ENCODE results near the gene TEAD2. TPM values are rescaled to one million over a fixed set of nuclear protein-coding genes. Genes with fewer than 3 reads are reported as not detected.
"Not testable (repeated sequence)": the region's sequence is repeated elsewhere in the genome, so short reads cannot be mapped to it uniquely, and the experiment has no call there.

Gene TEAD2
- total and polyA plus RNA-seq, 2 donors (not counting 1 experiment from before 2014, with no cell fraction given): 5.8 to 12.0 TPM

- Histone ChIP-seq H3K36me3 (replicated peaks in 1 of 2; ENCODE audit: control extremely low read depth in 1 of 2, control insufficient read depth in 1 of 2, extremely low read depth in 1 of 2, insufficient read depth in 2 of 2, low read length in 1 of 2) (no peaks in the 10 kb centered on the region), H3K4me2 (replicated peaks; ENCODE audit: low read depth, low read length, poor library complexity, severe bottlenecking) (peak overlapping the region; percentile 74), H3K27me3 (replicated peaks in 1 of 4; ENCODE audit: control extremely low read depth in 1 of 4, control insufficient read depth in 3 of 4, insufficient read depth in 4 of 4, low read length in 3 of 4) (no peaks in the 10 kb centered on the region), H3K9ac (ENCODE audit: low read length) (peak overlapping the region; percentile 45), H3K79me2 (ENCODE audit: control insufficient read depth, insufficient read depth, low read length) (peaks cover 14% of the 10 kb centered on the region), H2AFZ (ENCODE audit: insufficient read depth, low read depth, low read length, poor library complexity, severe bottlenecking) (peak overlapping the region; percentile 58), H3K4me1 (ENCODE audit: control insufficient read depth in 2 of 2, insufficient read depth in 2 of 2, low read length in 2 of 2) (peaks cover 10 to 14% of the 10 kb centered on the region in 2 donors), H3K4me3 (ENCODE audit: control extremely low read depth in 1 of 5, extremely low read depth in 1 of 5, insufficient read depth in 1 of 5, low read depth in 2 of 5, low read length in 4 of 5) (peak overlapping the region in 4 of 5 experiments; percentile 11 to 51 (median 37)), H4K20me1 (ENCODE audit: control insufficient read depth, insufficient read depth, low read length, poor library complexity, severe bottlenecking) (no peaks in the 10 kb centered on the region), H3K9me3 (ENCODE audit: control extremely low read depth in 1 of 3, control insufficient read depth in 2 of 3, insufficient read depth in 1 of 3, low read length in 2 of 3) (peaks cover 3 to 16% (median 4%) of the 10 kb centered on the region in 3 donors), H3K27ac (ENCODE audit: low read length in 2 of 2) (no peak overlapping the region)
- peak; percentile 90 for TF ChIP-seq CTCF (IDR thresholded peaks at IDR 0.05)
- no peak for TF ChIP-seq EZH2 (IDR thresholded peaks at IDR 0.05; ENCODE audit: borderline replicate concordance, insufficient read depth, low read depth, low read length, poor library complexity, severe bottlenecking)
- ATAC-seq (ENCODE audit: low read depth) (peak; percentile 98), DNase-seq (peak; percentile 89)
- intact Hi-C loops (cut with micrococcal nuclease): loop anchor here (2.0 kb wide), 2 partner anchors 33 to 141 kb away; partner anchors contain the start of gene CD37
- Mint-ChIP-seq H3K27ac (peak overlapping the region; percentile 20), H3K9me3 (ENCODE audit: insufficient read depth) (no peaks in the 10 kb centered on the region), H3K4me3 (peak overlapping the region; percentile 66), H3K4me1 (peaks cover 24% of the 10 kb centered on the region), H3K27me3 (no peaks in the 10 kb centered on the region)
- POLR2A ChIA-PET: interaction anchor here (0.9 to 1.3 kb wide), 5 partner anchors 10 to 152 kb away, joined by 3 to 4 read pairs (median 4); partner anchors contain the start of gene ALDH16A1
- 30% methylated on average over 6 of the region's 8 CpGs for WGBS (ENCODE audit: insufficient coverage)
- CTCF ChIA-PET: interaction anchor here (0.6 to 4.7 kb wide), 38 partner anchors 9 to 195 kb away, joined by 3 to 51 read pairs (median 5); partner anchors contain the start of genes CD37, FLT3LG, KASH5 and LIN7B
Observed at GRCh38 chr19:49301165-49301865, 60.9 kb downstream of the TEAD2 start.

- H4K20me1 ChIP-seq (ENCODE audit: control insufficient read depth, insufficient read depth, low read length, poor library complexity, severe bottlenecking); H3K27ac Mint-ChIP-seq; H3K9ac ChIP-seq (ENCODE audit: low read length); POLR2A ChIA-PET; intact Hi-C loops (cut with micrococcal nuclease); H3K27me3 Mint-ChIP-seq; H3K36me3 ChIP-seq (replicated peaks in 1 of 2; ENCODE audit: control extremely low read depth in 1 of 2, control insufficient read depth in 1 of 2, extremely low read depth in 1 of 2, insufficient read depth in 2 of 2, low read length in 1 of 2); H3K9me3 Mint-ChIP-seq (ENCODE audit: insufficient read depth); H3K4me3 ChIP-seq (ENCODE audit: control extremely low read depth in 1 of 5, extremely low read depth in 1 of 5, insufficient read depth in 1 of 5, low read depth in 2 of 5, low read length in 4 of 5); H3K4me2 ChIP-seq (replicated peaks; ENCODE audit: low read depth, low read length, poor library complexity, severe bottlenecking); H3K4me3 Mint-ChIP-seq; H3K27ac ChIP-seq (ENCODE audit: low read length in 2 of 2); ATAC-seq (ENCODE audit: low read depth); H3K27me3 ChIP-seq (replicated peaks in 1 of 4; ENCODE audit: control extremely low read depth in 1 of 4, control insufficient read depth in 3 of 4, insufficient read depth in 4 of 4, low read length in 3 of 4); DNase-seq; H2AFZ ChIP-seq (ENCODE audit: insufficient read depth, low read depth, low read length, poor library complexity, severe bottlenecking): not testable (repeated sequence)
- WGBS (ENCODE audit: insufficient coverage): 86% methylated on average over 1 of the region's 3 CpGs
- peaks cover 22% of the 10 kb centered on the region for H3K4me1 Mint-ChIP-seq
- H3K79me2 ChIP-seq (ENCODE audit: control insufficient read depth, insufficient read depth, low read length): peaks cover 14% of the 10 kb centered on the region
- peaks cover 3 to 16% (median 4%) of the 10 kb centered on the region in 3 donors for H3K9me3 ChIP-seq (ENCODE audit: control extremely low read depth in 1 of 3, control insufficient read depth in 2 of 3, insufficient read depth in 1 of 3, low read length in 2 of 3)
- H3K4me1 ChIP-seq (ENCODE audit: control insufficient read depth in 2 of 2, insufficient read depth in 2 of 2, low read length in 2 of 2): peaks cover 10 to 14% of the 10 kb centered on the region in 2 donors
- CTCF ChIA-PET: interaction anchor here (0.7 to 4.7 kb wide), 7 partner anchors 17 to 250 kb away, joined by 3 to 51 read pairs (median 4); partner anchors contain the start of gene SLC6A16
Observed at GRCh38 chr19:49298653-49299052, 63.6 kb downstream of the TEAD2 start.

All from B cell (primary cell).